BJ (cell line): ENCODE measurements around the gene SGF29. TPM values are rescaled to one million over a fixed set of nuclear protein-coding genes. Genes with fewer than 3 reads are reported as not detected.
"Not testable (repeated sequence)": the region's sequence is repeated elsewhere in the genome, so short reads cannot be mapped to it uniquely, and the experiment has no call there.

Experiments
- CTCF ChIA-PET: fragments of 350-600 bp; formaldehyde crosslinking; extraction: SDS; loops from one replicate; lab custom pipeline; 2021; ENCODE audit warnings: antibody characterized with exemption, inconsistent platforms; lab: Yijun Ruan, JAX
- POLR2A ChIA-PET: fragments of 300-600 bp; sonication (Branson Sonifier 250); formaldehyde crosslinking; extraction: SDS; loops from one replicate; lab custom pipeline; 2021; ENCODE audit warnings: antibody characterized with exemption; lab: Charles Lee
- DNase-seq: peaks from one replicate; pipeline ENCODE4 v3.0.0-alpha.2; 2011; ENCODE audit warnings: low read depth
- H3K27me3 ChIP-seq: 2 replicates; pipeline ENCODE4 v1.6.0; 2011; ENCODE audit warnings: low read length; ENCODE audit not compliant: control insufficient read depth, insufficient read depth
- H3K36me3 ChIP-seq: 2 replicates; pipeline ENCODE4 v1.5.1; 2011; ENCODE audit warnings: low read length; ENCODE audit not compliant: control insufficient read depth, insufficient read depth
- H3K4me3 ChIP-seq: 2 replicates; pipeline ENCODE4 v1.5.1; 2011; ENCODE audit warnings: low read depth, mild to moderate bottlenecking, control low read depth, low read length
- CTCF ChIP-seq: IDR thresholded peaks from 2 replicates; pipeline ENCODE4 v1.5.1; 2011; ENCODE audit warnings: low read depth, mild to moderate bottlenecking, control low read depth, inconsistent platforms, low read length, moderate library complexity; ENCODE audit not compliant: insufficient read depth
- polyA plus RNA-seq: library from polyadenylated mRNA; depleted of rRNA; stranded (reverse); fragments of >200 nt; gene quantifications from 2 replicates; pipeline ENCODE4 v1.2.3, GENCODE V29; 2011; rRNA removed

Gene SGF29
- polyA plus RNA-seq, 1 experiment: 2.4 TPM

GRCh38 chr16:28623172-28623711 lies 69.5 kb downstream of the SGF29 start:
- Histone ChIP-seq H3K4me3 (peak overlapping the region; percentile 24), H3K36me3 (no peaks in the 10 kb centered on the region), H3K27me3 (no peaks in the 10 kb centered on the region; the same call in 1 of the 2 replicates)
- ChIA-PET POLR2A (no interaction called here), CTCF (no interaction called here)
- no peak for DNase-seq
- no peak for TF ChIP-seq CTCF

GRCh38 chr16:28630905-28631304 lies 77.2 kb downstream of the SGF29 start:
- POLR2A ChIA-PET, CTCF ChIA-PET, H3K4me3 ChIP-seq, H3K36me3 ChIP-seq, H3K27me3 ChIP-seq, DNase-seq: not testable (repeated sequence)

- H3K4me3 ChIP-seq, H3K27me3 ChIP-seq, DNase-seq, CTCF ChIA-PET, H3K36me3 ChIP-seq, POLR2A ChIA-PET: not testable (repeated sequence)
Observed at GRCh38 chr16:28636093-28636823, 82.5 kb downstream of the SGF29 start.

- POLR2A ChIA-PET, DNase-seq, H3K4me3 ChIP-seq, H3K27me3 ChIP-seq, CTCF ChIA-PET, H3K36me3 ChIP-seq: not testable (repeated sequence)
Observed at GRCh38 chr16:28637765-28638164, 84.0 kb downstream of the SGF29 start, which contains the start of gene NPIPB8. Gene NPIPB8 (plus strand): TSS chr16:28638065. CDS start chr16:28638361, 296 bp downstream.

- CTCF ChIA-PET, H3K27me3 ChIP-seq, POLR2A ChIA-PET, H3K36me3 ChIP-seq, DNase-seq, H3K4me3 ChIP-seq: not testable (repeated sequence)
Observed at GRCh38 chr16:28638359-28638758, 84.6 kb downstream of the SGF29 start.

- DNase-seq, H3K27me3 ChIP-seq, CTCF ChIA-PET, H3K36me3 ChIP-seq, POLR2A ChIA-PET, H3K4me3 ChIP-seq: not testable (repeated sequence)
Observed at GRCh38 chr16:28639959-28640358, 86.2 kb downstream of the SGF29 start.

Other genes starting within 250 kb of the SGF29 start
- gene NPIPB6, start 190.4 kb upstream of the SGF29 start, polyA plus RNA-seq: 0.15 and 0.34 TPM in 2 replicates
- 150 and 287 TPM in 2 replicates for gene EIF3CL, start 150.1 kb upstream of the SGF29 start, polyA plus RNA-seq
- not detected in 2 replicates for gene NPIPB7, start 81.6 kb upstream of the SGF29 start, polyA plus RNA-seq
- 20.6 and 25.2 TPM in 2 replicates for gene CLN3, start 61.8 kb upstream of the SGF29 start, polyA plus RNA-seq
- gene APOBR, start 59.3 kb upstream of the SGF29 start, polyA plus RNA-seq: 0.02 TPM in 1 of 2 replicates, not detected in the other
- not detected in 2 replicates for gene IL27, start 47.1 kb upstream of the SGF29 start, polyA plus RNA-seq
- 31.4 and 88.9 TPM in 2 replicates for gene NUPR1, start 14.9 kb upstream of the SGF29 start, polyA plus RNA-seq
- gene SULT1A2, start 43.1 kb downstream of the SGF29 start, polyA plus RNA-seq: not detected in 2 replicates
- gene SULT1A1, start 56.1 kb downstream of the SGF29 start, polyA plus RNA-seq: 0.12 and 0.13 TPM in 2 replicates
- gene NPIPB8, start 84.1 kb downstream of the SGF29 start, polyA plus RNA-seq: 0.23 TPM in 1 of 2 replicates, not detected in the other
- 349 and 418 TPM in 2 replicates for gene EIF3C, start 157.5 kb downstream of the SGF29 start, polyA plus RNA-seq
- 0.16 and 0.20 TPM in 2 replicates for gene NPIPB9, start 197.9 kb downstream of the SGF29 start, polyA plus RNA-seq